ENCODE measurements around the gene TM2D1.
"Not testable (repeated sequence)": the region's sequence is repeated elsewhere in the genome, so short reads cannot be mapped to it uniquely, and the experiment has no call there.

TM2D1 gene

DNA sequence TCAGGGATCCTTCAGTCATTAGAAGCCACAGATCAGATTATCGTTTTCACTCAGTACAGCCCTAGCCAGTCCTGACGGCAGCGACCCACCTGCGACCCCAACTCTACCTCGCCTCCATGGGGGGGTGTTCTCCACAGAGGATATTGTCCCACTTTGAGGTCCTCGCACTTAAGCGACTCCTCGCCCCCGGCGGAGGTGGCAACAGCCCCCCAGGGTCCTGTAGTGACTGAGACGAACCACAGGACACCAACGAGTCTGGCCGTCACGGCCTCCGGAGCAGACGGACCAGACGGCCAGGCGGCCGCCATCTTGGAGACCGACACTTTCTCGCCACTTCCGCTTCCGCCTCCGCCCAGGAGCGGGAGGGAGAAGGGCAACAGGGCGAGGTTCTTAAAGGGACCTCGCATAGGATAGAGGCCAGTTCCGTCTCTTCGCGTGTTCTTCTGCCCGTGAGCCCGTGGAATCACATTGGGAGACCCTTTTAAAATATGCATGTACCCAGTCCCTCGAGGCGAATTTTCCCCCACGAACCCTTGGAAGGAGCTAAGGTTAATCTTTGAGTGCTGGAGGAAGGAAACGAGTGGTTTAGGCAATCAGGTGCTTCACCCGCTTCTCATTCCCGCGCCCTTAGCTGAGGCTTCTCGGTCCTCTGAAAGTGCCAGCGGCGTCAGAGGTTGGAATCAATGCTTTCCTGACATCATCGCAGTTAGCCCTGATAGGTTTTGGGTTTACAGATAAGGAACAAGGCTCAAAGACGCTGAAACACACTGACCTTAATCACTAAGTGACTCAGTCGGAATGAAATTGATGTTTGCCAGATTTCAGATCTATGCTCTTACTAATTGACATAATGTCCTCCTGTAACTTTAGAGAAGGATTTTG, at the start of gene TM2D1:
Gene TM2D1 (minus strand): TSS at position 329 of the 882 bp plus-strand sequence. CDS start 21 bp downstream, at position 308.
- H3K4me3 ChIP-seq (ENCODE audit: low read depth, low read length): peak within 1 kb of the TSS; percentile 75
- DNase-seq (ENCODE audit: low read depth): peak; percentile 48

DNA sequence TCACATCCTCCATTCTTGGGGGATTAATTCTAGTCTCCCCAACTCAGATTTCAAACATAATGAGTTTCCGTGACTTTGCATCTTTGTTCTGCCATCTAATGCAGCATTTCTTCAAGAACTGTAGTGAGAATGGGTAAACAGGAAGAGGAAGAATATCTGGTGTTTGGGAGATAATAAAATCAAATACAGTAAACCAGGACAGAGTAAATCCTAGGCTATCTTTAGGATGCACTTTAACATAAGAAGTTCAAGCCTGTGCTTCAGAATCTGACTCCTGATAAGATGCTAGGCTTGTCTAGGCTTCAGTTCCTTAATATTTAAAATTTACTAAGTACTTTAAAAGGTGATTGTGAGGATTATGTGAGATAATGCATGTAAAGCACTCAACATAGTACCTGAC, 45.2 kb upstream of the TM2D1 start:
- DNase-seq (ENCODE audit: low read depth): no peak

GRCh38 chr1:61757950-61758349, 33.0 kb upstream of the TM2D1 start:
- peak; percentile 27 for DNase-seq (ENCODE audit: low read depth)
- H3K4me3 ChIP-seq (ENCODE audit: low read depth, low read length): no peak overlapping the region

More for the DNA sequence above, 45.2 kb upstream of the TM2D1 start:
- H3K4me3 ChIP-seq (ENCODE audit: low read depth, low read length): no peak overlapping the region

DNA sequence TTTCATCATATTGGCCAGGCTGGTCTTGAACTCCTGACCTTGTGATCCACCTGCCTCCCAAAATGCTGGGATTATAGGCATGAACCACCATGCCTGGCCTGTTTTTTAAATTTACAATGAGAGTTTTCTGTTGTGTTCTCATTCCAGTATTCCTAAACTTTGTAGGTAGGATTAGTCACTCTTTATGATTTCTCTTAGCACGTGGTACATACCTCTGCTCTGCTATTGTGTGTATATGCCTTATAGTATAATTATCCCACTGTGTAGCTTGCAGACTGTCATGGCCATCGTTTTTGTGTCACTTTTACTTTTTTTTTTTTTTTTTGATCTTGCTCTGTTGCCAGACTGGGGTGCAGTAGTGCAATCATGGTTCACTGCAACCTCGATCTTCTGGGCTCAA, 31.8 kb upstream of the TM2D1 start:
- DNase-seq (ENCODE audit: low read depth): no peak
- no peak overlapping the region for H3K4me3 ChIP-seq (ENCODE audit: low read depth, low read length)

GRCh38 chr1:61754545-61754944, 29.6 kb upstream of the TM2D1 start:
- no peak overlapping the region for H3K4me3 ChIP-seq (ENCODE audit: low read depth, low read length)
- no peak for DNase-seq (ENCODE audit: low read depth)

- no peak for DNase-seq (ENCODE audit: low read depth)
- H3K4me3 ChIP-seq (ENCODE audit: low read depth, low read length): no peak overlapping the region
Measured at GRCh38 chr1:61753998-61754508, 29.1 kb upstream of the TM2D1 start.

DNA sequence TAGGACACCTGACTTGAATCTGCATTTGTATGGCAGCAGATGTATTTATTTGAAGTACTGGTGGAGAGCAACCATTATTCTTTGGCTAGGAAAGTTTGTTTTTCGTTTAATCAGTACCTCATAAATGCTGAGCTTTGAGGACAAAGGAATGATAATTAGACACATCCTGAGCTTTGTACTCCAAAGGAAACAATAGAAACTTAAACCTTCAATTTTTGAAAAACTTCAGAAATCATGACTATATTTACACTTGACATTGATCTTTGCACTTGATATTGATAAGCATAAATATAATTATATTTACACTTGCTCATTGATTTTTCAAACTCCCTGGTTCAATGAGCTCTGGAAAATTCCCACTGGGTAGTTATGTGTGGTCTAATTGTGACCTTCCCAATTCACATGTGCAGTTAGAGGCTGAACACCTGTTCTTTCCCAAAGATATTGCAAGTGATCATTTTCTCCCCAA, 28.0 kb upstream of the TM2D1 start:
- no peak for DNase-seq (ENCODE audit: low read depth)
- no peak overlapping the region for H3K4me3 ChIP-seq (ENCODE audit: low read depth, low read length)

GRCh38 chr1:61749574-61749973, 24.6 kb upstream of the TM2D1 start:
- H3K4me3 ChIP-seq (ENCODE audit: low read depth, low read length): no peak overlapping the region
- no peak for DNase-seq (ENCODE audit: low read depth)

DNA sequence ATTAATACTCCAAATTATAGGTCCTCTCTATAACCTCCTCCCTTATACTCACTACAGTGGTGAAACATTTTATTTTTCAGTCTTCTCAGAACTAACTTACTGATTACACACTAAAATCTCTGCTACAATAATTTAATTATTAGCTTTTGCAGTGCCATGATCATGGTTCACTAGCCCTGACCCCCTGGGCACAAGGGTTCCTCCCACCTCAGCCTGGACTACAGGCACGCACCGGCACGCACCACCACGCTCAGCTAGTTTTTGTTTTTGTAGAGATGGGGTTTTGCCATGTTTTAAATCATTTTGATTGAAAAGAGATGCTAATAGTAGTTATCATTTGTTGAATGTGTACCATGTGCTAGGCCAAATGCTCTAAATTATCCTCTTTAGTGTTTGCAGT, 23.6 kb upstream of the TM2D1 start:
- no peak for DNase-seq (ENCODE audit: low read depth)
- no peak overlapping the region for H3K4me3 ChIP-seq (ENCODE audit: low read depth, low read length)

DNA sequence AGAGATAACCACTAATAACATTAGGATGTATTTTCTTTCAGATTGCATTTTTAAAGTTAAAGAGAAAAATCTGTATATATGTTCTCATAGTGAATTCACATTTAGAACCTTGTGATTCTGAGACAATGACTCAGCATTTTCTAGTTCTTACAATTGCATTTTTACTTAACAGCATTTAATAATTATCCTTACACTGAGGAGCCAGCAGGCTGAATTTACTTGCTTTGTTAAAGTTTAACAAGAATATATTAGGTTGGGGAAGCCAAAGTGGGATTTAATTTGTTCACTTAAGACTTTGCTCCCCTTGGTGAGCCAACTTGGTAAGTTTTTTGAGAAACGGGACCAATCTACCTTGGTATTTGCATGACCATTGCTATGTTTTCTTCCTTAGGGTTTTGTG, 21.9 kb upstream of the TM2D1 start:
- H3K4me3 ChIP-seq (ENCODE audit: low read depth, low read length): no peak overlapping the region
- no peak for DNase-seq (ENCODE audit: low read depth)

GRCh38 chr1:61743716-61744580, 19.0 kb upstream of the TM2D1 start:
- H3K4me3 ChIP-seq (ENCODE audit: low read depth, low read length): no peak overlapping the region

GRCh38 chr1:61743431-61743705, 18.4 kb upstream of the TM2D1 start:
- DNase-seq (ENCODE audit: low read depth): no peak
- peak overlapping the region; percentile 70 for H3K4me3 ChIP-seq (ENCODE audit: low read depth, low read length)

More at GRCh38 chr1:61743716-61744580, 19.0 kb upstream of the TM2D1 start:
- no peak for DNase-seq (ENCODE audit: low read depth)

DNA sequence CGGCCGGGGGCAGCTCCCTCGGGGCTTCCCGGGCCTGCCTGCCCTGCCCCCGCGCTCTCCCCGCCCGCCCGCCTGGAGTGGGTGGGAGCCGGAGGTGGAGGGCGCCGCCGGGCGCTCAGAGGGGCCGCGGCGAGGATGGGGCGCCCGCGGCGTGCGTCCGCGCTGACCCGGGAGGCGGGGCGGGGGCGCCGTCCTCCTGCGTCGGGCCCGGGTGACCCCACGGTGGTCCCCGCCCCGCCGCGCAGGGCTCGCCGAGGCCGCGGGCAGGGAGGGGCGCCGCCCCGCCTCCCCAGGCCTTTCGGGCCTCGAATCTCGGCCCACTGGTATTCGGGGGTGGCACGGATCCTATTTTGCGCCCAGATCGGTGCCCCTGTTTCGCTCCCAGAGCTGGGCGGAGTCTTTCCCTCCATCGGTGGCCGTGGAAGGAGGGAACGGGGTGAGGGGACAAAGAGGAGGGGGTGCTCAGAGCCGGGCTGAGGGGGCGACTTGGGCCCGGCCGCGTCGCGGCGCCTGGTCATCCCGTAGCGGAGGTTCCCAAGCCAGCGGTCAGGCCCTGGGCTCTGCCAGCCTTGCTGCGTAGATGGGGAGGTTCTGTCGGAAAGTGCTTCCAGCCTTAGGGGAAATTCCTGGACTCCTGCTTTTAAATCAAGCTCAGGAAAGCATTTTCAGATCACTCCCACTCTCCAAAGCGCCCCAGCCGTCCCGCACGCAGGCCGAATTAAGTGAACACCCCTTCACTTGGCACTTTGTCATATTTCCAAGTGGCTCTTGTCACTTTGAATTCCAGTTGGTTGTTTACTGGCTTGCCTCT, 17.9 kb upstream of the TM2D1 start:
- DNase-seq (ENCODE audit: low read depth): no peak
- H3K4me3 ChIP-seq (ENCODE audit: low read depth, low read length): peak overlapping the region; percentile 70

- H3K4me3 ChIP-seq (ENCODE audit: low read depth, low read length): peak within 1 kb of the TSS; percentile 70
- no peak for DNase-seq (ENCODE audit: low read depth)
Measured at GRCh38 chr1:61741711-61742619, 17.0 kb upstream of the TM2D1 start, which contains the start of gene PATJ. PATJ (plus strand) TSS chr1:61742480; CDS start chr1:61762893, 20,413 bp downstream.

DNA sequence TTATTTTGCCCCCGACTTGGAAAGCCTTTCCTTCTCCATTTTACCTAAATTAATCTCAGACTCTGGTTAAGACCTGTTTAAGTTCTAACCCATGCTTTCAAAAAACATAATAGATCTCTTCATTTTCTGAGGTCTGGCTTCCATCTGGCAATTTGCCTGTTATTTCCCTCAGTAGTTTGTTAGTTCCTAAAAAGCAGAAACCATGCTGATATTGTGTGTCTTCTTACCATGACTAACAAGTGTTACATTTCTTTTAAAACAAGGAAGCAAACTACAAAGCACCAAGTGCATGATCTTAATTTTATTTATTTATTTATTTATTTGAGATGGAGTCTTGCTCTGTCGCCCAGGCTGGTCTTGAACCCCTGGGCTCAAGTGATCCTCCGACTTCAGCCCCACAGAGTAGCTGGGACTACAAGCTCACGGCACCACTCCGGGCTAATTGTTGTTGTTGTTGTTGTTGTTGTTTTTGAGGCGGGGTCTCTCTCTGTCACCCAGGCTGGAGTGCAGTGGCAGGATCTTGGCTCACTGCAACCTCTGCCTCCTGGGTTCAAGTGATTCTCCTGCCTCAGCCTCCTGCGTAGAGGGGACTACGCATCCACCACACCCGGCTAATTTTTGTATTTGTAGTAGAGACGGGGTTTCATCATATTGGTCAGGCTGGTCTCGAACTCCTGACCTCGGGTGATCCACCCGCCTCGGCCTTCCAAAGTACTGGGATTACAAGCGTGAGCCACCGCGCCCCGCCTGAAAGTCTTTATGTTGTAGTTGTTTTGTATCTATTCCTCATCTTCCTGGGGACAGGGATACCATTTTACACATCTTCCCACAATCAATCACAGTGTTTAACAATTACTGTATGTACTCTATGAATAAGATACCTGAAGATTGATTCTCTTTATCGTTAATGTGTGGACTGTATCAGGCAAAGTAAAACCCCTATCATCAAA, 16.1 kb upstream of the TM2D1 start:
- H3K4me3 ChIP-seq (ENCODE audit: low read depth, low read length): no peak overlapping the region
- DNase-seq (ENCODE audit: low read depth): no peak

DNA sequence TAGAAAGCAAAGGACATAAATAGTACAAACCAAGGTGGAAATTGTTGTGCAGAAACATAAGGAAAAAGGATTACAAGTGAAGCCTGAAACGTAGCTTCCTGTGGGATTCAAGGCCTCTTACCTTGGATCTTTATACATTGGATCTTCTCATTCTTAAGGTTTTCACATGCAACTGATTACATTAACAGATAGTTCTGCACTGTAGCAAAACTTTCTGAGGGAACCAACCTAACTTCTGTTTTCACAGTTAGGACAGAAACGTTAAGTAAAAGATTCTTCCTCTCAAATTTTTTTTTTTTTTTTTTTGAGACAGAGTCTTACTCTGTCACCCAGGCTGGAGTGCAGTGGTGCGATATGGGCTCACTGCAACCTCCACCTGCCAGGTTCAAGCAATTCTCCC, 7.8 kb upstream of the TM2D1 start:
- no peak overlapping the region for H3K4me3 ChIP-seq (ENCODE audit: low read depth, low read length)
- DNase-seq (ENCODE audit: low read depth): no peak

GRCh38 chr1:61730679-61731078, 5.7 kb upstream of the TM2D1 start:
- not testable (repeated sequence) for DNase-seq (ENCODE audit: low read depth)

More at GRCh38 chr1:61730679-61731078, 5.7 kb upstream of the TM2D1 start:
- not testable (repeated sequence) for H3K4me3 ChIP-seq (ENCODE audit: low read depth, low read length)
